ENCODE data around the gene LARGE1. TPM values are rescaled to one million over a fixed set of nuclear protein-coding genes. Genes with fewer than 3 reads are reported as not detected.

The LARGE1 gene
- total and polyA plus RNA-seq, 2 of the 13 experiments (the other 11 are each of a cell fraction or from before 2014, with no cell fraction given): 8.4 to 11.0 TPM

GRCh38 chr22:33328789-33329296 lies 591.4 kb downstream of the LARGE1 start:
- no peak overlapping the region for H2AFZ ChIP-seq (ENCODE audit: low read length)
- 59% methylated on average over 2 of the region's 2 CpGs for WGBS (ENCODE audit: low lambda C conversion rate)
- no peak overlapping the region for H3K4me3 ChIP-seq (replicated peaks in 1 of 3; ENCODE audit: insufficient read depth in 1 of 3, low read depth in 2 of 3, low read length in 3 of 3)
- no TSS peak for BruUV-seq (replicated peaks)
- H3K36me3 ChIP-seq (replicated peaks in 1 of 2; ENCODE audit: control insufficient read depth in 1 of 2, insufficient read depth in 2 of 2, low read length in 2 of 2): no peaks in the 10 kb centered on the region
- in situ Hi-C loops (cut with HindIII; ENCODE audit: extremely low pct_ligation_motif_present, low pct_unique_long_range_greater_than_20kb): no loop called here
- TF ChIP-seq FOSL2 (CRISPR knock-in tag; IDR thresholded peaks at IDR 0.05): peak; percentile 36; the same call in 1 of the 2 replicates
- TF ChIP-seq THAP11 (CRISPR knock-in tag; IDR thresholded peaks at IDR 0.05): no peak
- TF ChIP-seq FOSL1 (CRISPR knock-in tag; IDR thresholded peaks at IDR 0.05; ENCODE audit: borderline replicate concordance): 0 out of 2 replicates have a peak, but pooled peaks have one; percentile 37
- 0 out of 2 replicates have a peak, but pooled peaks have one; percentile 29 for TF ChIP-seq ZNF143 (CRISPR knock-in tag; IDR thresholded peaks at IDR 0.05)
- no peak for TF ChIP-seq SMAD3 (CRISPR knock-in tag; IDR thresholded peaks at IDR 0.05)
- TF ChIP-seq ZNF3 (CRISPR knock-in tag; IDR thresholded peaks at IDR 0.05): no peak
- no peak for TF ChIP-seq HINFP (CRISPR knock-in tag; IDR thresholded peaks at IDR 0.05; ENCODE audit: low read depth)
- no peak for TF ChIP-seq KLF16 (CRISPR knock-in tag; IDR thresholded peaks at IDR 0.05)
- TF ChIP-seq MNT (IDR thresholded peaks at IDR 0.05): no peak
- TF ChIP-seq CEBPB (IDR thresholded peaks at IDR 0.05; ENCODE audit: borderline replicate concordance, low read depth, low read length): no peak
- TF ChIP-seq ZNF496 (CRISPR knock-in tag; IDR thresholded peaks at IDR 0.05; ENCODE audit: insufficient replicate concordance): no peak
- TF ChIP-seq RNF2 (conservative IDR thresholded peaks at IDR 0.05; ENCODE audit: low read depth): no peak
- TF ChIP-seq ZSCAN30 (CRISPR knock-in tag; IDR thresholded peaks at IDR 0.05): no peak
- TF ChIP-seq PREB (CRISPR knock-in tag; IDR thresholded peaks at IDR 0.05): no peak
- TF ChIP-seq SRF (IDR thresholded peaks at IDR 0.05; ENCODE audit: low read depth, low read length): peak; percentile 44; the same call in 1 of the 2 replicates
- intact Hi-C loops (cut with micrococcal nuclease; ENCODE audit: unreplicated experiment): no loop called here
- ChIA-PET CTCF (ENCODE audit: low intra/inter-chr PET ratio, low total read pairs) (no interaction called here), POLR2A (interaction anchor here (0.6 to 1.0 kb wide), 2 partner anchors 164 to 211 kb away, joined by 3 to 4 read pairs; no protein-coding TSS in a partner anchor)
- no peaks in the 10 kb centered on the region for H3K79me2 ChIP-seq (ENCODE audit: insufficient read depth, low read length)
- H3K4me2 ChIP-seq (ENCODE audit: low read depth, low read length): 0 out of 2 replicates have a peak overlapping the region, but pooled peaks have one; percentile 16
- no peaks in the 10 kb centered on the region for H3K27me3 ChIP-seq (ENCODE audit: control insufficient read depth in 1 of 2, insufficient read depth in 2 of 2, low read length in 2 of 2)
- H3K9ac ChIP-seq (ENCODE audit: insufficient read depth, low read depth, low read length): no peak overlapping the region
- peak overlapping the region; percentile 15 for H3K27ac ChIP-seq (ENCODE audit: extremely low read length, insufficient read depth, low read length)
- H3K9me3 ChIP-seq (ENCODE audit: low read length): no peaks in the 10 kb centered on the region
- H3K4me1 ChIP-seq (ENCODE audit: insufficient read depth, low read length): peaks cover 62% of the 10 kb centered on the region
- peak; percentile 56 for ATAC-seq
- H4K20me1 ChIP-seq (ENCODE audit: insufficient read depth, low read length): no peaks in the 10 kb centered on the region
- FAIRE-seq: peak; percentile 63
- DNase-seq (ENCODE audit: low spot score): peak; percentile 55
